GM21423 (cell line): ENCODE results near the gene SLC47A1.
"Not testable (repeated sequence)": the region's sequence is repeated elsewhere in the genome, so short reads cannot be mapped to it uniquely, and the experiment has no call there.

Source experiments
- ATAC-seq: cut with Tn5 transposase; IDR thresholded peaks from one replicate; pipeline ENCODE4 v1.9.1; 2021; ENCODE audit warnings: mild to moderate bottlenecking, moderate library complexity; ENCODE audit not compliant: unreplicated experiment

The SLC47A1 gene

GRCh38 chr17:19533718-19534561 lies at the start of gene SLC47A1:
TSS of gene SLC47A1 (plus strand) at chr17:19533854. CDS start at chr17:19533940, 86 bp downstream.
- no peak for ATAC-seq

- no peak for ATAC-seq
These were observed 47.8 kb upstream of the SLC47A1 start for GRCh38 chr17:19485800-19486340.

- ATAC-seq: no peak
These were observed 47.2 kb upstream of the SLC47A1 start for GRCh38 chr17:19486351-19487023.

GRCh38 chr17:19487024-19487600 lies 46.5 kb upstream of the SLC47A1 start:
- no peak for ATAC-seq

- no peak for ATAC-seq
These were observed 41.5 kb upstream of the SLC47A1 start for GRCh38 chr17:19492141-19492540.

GRCh38 chr17:19494961-19495806 lies 38.5 kb upstream of the SLC47A1 start:
- no peak for ATAC-seq

- ATAC-seq: no peak
These were observed 37.7 kb upstream of the SLC47A1 start for GRCh38 chr17:19495828-19496528.

GRCh38 chr17:19497624-19498023 lies 36.0 kb upstream of the SLC47A1 start:
- ATAC-seq: no peak

- ATAC-seq: no peak
These were observed 32.4 kb upstream of the SLC47A1 start for GRCh38 chr17:19501219-19501618.

GRCh38 chr17:19502517-19502916 lies 31.1 kb upstream of the SLC47A1 start:
- no peak for ATAC-seq

GRCh38 chr17:19505561-19505960 lies 28.1 kb upstream of the SLC47A1 start:
- ATAC-seq: not testable (repeated sequence)

- ATAC-seq: peak; percentile 66
These were observed 25.7 kb upstream of the SLC47A1 start for GRCh38 chr17:19507775-19508576.

- ATAC-seq: no peak
These were observed 25.1 kb upstream of the SLC47A1 start for GRCh38 chr17:19508577-19508867.

- not testable (repeated sequence) for ATAC-seq
These were observed 24.3 kb upstream of the SLC47A1 start for GRCh38 chr17:19509281-19509852.

- ATAC-seq: no peak
These were observed 22.8 kb upstream of the SLC47A1 start for GRCh38 chr17:19510903-19511302.

- ATAC-seq: no peak
These were observed 19.7 kb upstream of the SLC47A1 start for GRCh38 chr17:19513897-19514488.

- no peak for ATAC-seq
These were observed 16.0 kb upstream of the SLC47A1 start for GRCh38 chr17:19517699-19518098.

GRCh38 chr17:19519388-19520291 lies 14.0 kb upstream of the SLC47A1 start:
- ATAC-seq: not testable (repeated sequence)
